ENCODE measurements around the gene CETP.
A peak's percentile ranks its signal among the peaks of the same experiment; 100 is the strongest.
"Not testable (repeated sequence)": the region's sequence is repeated elsewhere in the genome, so short reads cannot be mapped to it uniquely, and the experiment has no call there.

The CETP gene

DNA sequence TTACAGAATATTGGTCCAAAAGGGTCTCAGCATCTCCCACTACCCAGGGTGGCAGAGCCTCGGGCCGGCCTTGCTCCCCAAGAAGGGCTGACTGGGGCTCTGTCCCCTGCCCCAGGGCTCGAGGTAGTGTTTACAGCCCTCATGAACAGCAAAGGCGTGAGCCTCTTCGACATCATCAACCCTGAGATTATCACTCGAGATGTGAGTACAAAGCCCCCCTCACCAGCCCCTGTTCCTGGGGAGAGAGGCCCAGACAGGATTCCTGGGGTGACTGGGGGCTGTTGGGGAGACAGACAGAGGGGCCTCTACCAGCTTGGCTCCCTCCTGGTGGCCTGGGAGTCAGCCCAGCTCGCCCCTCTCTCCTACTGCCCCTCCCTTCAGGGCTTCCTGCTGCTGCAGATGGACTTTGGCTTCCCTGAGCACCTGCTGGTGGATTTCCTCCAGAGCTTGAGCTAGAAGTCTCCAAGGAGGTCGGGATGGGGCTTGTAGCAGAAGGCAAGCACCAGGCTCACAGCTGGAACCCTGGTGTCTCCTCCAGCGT lies 21.5 kb downstream of the CETP start:
- DNase-seq = no peak

GRCh38 chr16:56984639-56985038 lies 22.9 kb downstream of the CETP start:
- no peak for DNase-seq

- DNase-seq = no peak
These were observed 23.7 kb downstream of the CETP start for GRCh38 chr16:56985288-56985961.

DNA sequence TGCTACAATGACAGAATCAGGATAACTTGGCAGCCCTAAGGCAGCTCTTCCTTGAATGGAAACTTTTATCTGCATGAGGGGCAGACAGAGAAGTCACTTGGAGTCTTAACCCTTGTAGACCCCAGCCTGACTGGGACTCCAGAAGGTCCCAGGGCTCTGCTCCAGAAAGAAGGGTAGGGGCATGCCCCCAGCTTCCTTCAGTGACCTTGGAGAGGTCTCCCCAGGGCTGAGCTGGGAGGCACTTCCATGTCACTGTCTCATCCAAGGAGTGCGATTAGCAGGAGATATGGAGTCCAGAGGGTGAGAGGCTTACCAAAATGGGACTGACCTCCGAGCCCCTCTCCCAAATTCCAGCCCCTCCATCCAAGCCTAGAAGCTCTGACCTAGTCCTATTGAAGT lies 24.2 kb downstream of the CETP start:
- DNase-seq = no peak

- DNase-seq = no peak
These were observed 24.6 kb downstream of the CETP start for GRCh38 chr16:56986361-56986760.

GRCh38 chr16:56986908-56987307 lies 25.2 kb downstream of the CETP start:
- DNase-seq = not testable (repeated sequence)

DNA sequence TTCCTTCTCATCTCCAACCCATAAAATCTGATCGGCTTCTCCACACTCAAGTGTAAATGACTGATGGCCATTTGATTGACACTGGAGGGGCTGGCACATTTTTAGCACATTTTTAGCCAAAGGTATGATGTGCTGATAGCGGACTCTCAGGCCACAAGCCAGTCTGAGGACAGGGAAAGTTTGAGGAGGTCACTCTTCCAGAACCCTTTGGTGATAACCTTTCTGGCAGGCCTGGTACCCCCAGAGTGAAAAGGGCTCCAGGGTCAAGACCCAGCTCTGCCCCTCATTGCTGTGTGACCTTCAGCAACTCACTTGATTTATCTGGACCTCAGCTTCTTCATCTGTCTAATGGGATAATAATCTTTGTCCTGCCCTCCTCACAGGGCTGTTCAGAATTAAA lies 25.9 kb downstream of the CETP start:
- DNase-seq = no peak

DNA sequence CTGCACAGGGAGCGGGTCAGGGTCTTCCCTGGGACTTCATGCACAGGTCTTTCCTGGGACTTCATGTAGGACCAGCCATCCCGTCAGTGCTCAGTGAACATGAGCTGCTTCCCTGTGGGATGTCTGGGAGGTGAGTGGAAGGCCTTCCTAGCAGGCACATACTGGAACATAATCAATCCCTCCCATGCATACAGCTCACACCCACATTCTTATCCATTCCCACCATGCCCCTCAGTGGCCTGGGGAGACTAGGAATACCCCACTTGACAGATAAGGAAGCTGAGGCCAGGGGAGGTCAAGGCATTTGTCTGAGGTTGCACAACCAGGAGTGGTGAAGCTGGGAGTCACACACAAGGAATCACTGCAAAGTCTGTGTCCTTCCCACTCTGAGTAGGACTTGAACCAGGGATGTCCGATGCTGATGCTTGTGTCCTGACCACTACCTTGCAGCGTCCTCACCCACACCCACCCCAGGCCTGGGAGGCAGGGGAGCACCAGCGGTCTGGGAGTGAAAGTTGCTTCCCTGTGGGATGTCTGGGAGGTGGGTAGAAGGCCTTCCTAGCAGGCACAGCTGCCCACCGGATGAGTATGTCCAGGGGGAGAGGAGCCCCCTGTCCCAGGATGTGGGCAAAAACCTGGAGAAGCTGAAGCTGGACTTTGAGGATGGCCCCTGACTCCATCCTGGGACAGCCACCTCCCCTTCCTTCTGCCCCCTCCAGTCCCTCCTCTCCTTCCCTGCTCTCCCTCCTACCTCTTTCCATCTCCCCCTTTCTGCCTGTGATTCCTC lies 26.6 kb downstream of the CETP start:
- no peak for DNase-seq

DNA sequence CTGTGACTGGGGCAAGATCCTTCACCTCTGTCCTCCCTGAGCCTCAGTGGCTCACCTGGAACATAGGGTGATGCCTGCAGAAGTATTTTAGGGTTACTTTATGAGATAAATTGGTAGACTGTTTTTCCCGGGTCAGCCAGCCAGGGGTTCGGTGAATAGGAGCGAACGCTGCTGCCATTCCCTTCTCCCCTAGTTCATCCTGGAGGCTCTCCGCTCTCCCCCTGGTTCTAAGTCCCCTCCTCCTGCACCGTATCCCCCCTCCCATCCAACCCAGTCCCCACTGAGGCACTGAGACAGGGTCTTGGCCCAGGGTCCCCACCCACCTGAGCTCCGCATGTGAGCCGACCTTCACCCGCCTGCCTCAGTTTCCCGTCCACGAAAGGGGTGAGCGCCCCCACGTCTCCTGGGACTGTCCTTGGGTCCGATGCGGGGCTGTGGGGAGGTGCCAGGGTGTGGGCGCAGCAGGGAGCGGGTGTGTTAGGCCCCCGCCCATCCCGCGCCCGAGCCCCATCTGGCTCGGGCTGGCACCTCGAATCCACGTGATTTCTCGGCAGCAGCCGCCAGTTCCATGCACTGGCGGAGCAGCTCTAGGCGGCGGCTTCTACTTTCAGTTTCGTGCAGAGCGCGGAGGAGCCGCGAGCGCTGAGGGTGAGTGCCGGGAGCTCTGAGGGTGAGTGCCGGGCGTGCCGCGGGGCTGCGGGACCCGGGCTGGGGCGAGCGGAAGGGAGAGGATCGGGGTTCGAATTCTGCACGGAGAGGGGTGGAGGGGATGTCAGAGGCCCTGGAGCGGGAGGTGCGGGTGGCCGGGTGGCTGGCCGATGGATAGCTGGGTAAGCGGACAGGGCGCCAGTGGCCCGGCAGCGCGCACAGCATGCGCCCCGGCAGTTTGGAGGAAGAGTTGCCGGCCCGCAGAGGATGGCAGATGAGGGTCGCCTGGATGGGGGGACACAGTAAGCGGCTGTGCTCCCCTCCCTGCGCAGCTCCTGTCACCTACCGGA lies 27.5 kb downstream of the CETP start, which contains the start of gene NLRC5:
Gene NLRC5 (plus strand): TSS at position 610 of the 998 bp plus-strand sequence. CDS start 31,156 bp downstream, outside the sequence.
- peak; percentile 97 for DNase-seq

GRCh38 chr16:56989988-56990387 lies 28.2 kb downstream of the CETP start:
- DNase-seq = no peak

DNA sequence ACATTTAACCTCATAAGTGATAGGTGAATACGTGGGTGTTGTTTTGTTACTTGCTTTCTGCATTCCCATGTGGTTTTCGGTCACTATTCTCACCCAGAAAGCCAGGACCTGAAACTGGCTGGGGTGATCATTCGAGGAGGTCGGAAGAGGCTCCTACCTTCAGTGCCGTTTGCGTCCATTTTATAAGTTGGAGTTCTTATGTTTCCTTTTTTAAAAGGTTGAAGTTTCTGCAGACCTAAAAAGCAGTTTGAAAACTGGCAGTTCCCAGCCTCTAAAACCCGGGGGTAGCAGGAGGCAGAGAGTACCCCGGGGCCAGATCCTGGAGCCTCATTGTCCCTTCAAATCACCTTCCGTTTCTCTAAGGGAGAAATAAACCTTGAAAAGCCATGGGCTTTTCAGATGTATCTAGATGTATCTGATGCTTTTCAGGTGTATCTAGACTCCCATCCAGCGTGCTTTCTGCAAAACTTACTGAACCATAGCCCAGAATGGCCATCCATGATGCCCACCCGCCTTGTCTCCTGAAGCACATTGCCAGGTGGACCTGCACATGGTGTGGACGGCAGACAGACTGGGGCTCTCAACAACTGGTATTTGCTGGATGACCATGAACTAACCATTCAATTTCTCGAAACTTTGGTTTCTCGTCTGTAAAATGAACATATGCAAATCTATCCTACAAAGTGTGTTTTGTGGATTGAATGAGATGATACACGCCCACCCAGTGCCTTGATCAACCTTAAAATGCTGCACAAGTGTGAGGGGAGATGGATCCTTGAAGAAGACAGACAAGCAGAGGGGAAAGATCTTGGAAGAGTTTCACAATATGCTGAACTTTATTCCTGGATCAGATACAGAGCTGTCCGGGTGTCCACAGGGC lies 28.9 kb downstream of the CETP start:
- DNase-seq = no peak

DNA sequence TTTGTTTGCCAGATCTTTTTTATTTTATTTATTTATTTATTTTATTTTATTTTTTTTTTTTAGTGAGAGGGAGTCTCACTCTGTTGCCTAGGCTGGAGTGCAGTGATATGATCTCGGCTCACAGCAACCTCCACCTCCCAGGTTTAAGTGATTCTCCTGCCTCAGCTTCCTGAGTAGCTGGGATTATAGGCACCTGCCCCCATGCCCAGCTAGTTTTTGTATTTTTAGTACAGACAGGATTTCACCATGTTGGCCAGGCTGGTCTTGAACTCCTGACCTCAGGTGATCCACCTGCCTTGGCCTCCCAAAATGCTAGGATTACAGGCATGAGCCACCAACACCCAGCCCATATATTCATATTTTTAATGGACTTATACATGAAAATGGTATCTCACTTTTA lies 30.7 kb downstream of the CETP start:
- not testable (repeated sequence) for DNase-seq

GRCh38 chr16:56993204-56993603 lies 31.5 kb downstream of the CETP start:
- DNase-seq = no peak

- DNase-seq = no peak
These were observed 32.6 kb downstream of the CETP start for GRCh38 chr16:56994311-56994710.

GRCh38 chr16:56995136-56995805 lies 33.5 kb downstream of the CETP start:
- no peak for DNase-seq

DNA sequence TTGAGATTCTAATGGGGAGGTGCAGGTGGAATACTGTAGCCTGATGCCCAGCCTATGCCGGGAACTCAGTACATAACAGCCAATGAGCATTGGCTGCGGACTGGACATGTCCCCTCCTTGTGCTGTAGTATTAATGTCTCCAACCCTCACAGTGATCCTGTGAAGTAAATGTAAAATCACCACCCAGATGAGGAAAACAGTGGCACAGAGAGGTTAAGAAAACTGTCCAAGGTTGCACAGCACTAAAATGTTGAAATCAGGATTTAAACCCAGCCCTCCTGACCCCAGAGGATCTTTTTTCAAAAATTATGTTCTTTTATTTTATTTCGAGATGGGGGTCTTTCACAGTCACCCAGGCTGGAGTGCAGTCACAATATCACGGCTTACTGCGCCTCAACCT lies 35.5 kb downstream of the CETP start:
- DNase-seq = no peak

GRCh38 chr16:56997931-56998330 lies 36.2 kb downstream of the CETP start:
- DNase-seq = no peak

DNA sequence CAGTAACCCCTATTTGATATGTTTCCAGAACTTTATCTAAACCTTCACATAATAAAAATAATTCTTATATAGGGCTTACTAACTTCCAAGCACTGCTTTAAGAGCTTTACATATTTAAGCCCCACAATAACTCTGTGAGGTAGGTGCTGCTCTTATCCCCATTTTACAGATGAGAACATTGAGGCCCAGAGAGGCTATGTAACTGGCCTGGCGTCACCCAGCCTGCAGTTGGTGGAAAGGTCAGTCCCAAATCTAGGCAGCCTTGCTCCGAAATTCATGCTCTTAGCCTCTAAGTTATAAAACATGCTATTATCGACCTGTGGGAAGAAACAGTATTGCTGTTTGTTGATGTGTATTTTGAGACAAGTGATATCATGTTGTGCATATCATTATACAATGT lies 36.6 kb downstream of the CETP start:
- no peak for DNase-seq

DNA sequence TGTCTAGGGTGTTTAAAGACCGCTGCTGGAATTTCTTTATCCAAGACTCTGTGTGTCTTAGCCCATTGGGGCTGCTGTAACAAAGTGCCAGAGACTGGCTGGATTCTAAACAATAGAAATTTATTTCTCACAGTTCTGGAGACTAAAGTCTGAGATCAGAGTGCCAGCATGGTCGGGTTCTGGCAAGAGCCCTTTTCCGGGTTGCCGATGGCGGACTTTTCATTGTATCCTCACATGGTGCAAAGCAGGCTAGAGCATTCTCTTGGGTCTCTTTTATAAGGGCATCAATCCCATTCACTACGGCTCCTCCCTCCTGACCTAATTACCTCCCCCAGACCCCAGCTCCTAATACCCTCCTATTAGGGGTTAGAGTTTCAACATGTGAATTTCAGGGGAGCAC lies 37.1 kb downstream of the CETP start:
- DNase-seq = no peak

GRCh38 chr16:56999409-57000270 lies 37.9 kb downstream of the CETP start:
- DNase-seq = peak in 1 of 2 experiments; percentile 20

Measured in activated CD4-positive, alpha-beta T cell treated with anti-CD3 and anti-CD28 coated beads, Interleukin-2, amount 50 U/mL, for 4 hours (primary cell).